ENCODE data around the gene MYH13.

- TF ChIP-seq POLR2AphosphoS5 (IDR thresholded peaks at IDR 0.05; ENCODE audit: insufficient read depth, low read depth, low read length) (no peak), JUN (IDR thresholded peaks at IDR 0.05; ENCODE audit: borderline replicate concordance, insufficient read depth, insufficient read length, low read depth) (no peak), EZH2 (IDR thresholded peaks at IDR 0.05; ENCODE audit: borderline replicate concordance, low read depth, low read length, severe bottlenecking) (no peak), CTCF (IDR thresholded peaks at IDR 0.05; ENCODE audit: extremely low read depth in 1 of 2, insufficient read depth in 1 of 2, low read depth in 1 of 2, low read length in 2 of 2) (no peak), POLR2A (IDR thresholded peaks at IDR 0.05; ENCODE audit: low read depth, low read length) (no peak), MYC (IDR thresholded peaks at IDR 0.05; ENCODE audit: low read depth, low read length) (no peak), GATA2 (IDR thresholded peaks at IDR 0.05; ENCODE audit: insufficient read depth, insufficient read length, low read depth, low read length) (no peak), MAX (IDR thresholded peaks at IDR 0.05; ENCODE audit: insufficient read depth, insufficient read length) (no peak), FOS (IDR thresholded peaks at IDR 0.05; ENCODE audit: borderline replicate concordance, insufficient read depth, low read length) (no peak)
These were observed 48.4 kb upstream of the MYH13 start for GRCh38 chr17:10421211-10421610.
